H4 (cell line): ENCODE results near the gene CCL20. TPM values are rescaled to one million over a fixed set of nuclear protein-coding genes. Genes with fewer than 3 reads are reported as not detected.
A peak's percentile ranks its signal among the peaks of the same experiment; 100 is the strongest.

Experiments used
- DNase-seq: peaks from one replicate; pipeline ENCODE4 v3.0.0-alpha.2; 2015; ENCODE audit warnings: low spot score
- total RNA-seq: library from RNA; depleted of rRNA; stranded (reverse); fragments of >200 nt; shearing (Covaris generic); gene quantifications from 2 replicates; pipeline ENCODE4 v1.2.3, GENCODE V29; 2014

CCL20 gene
- total RNA-seq, 1 experiment from 2014 or later: not detected

DNA sequence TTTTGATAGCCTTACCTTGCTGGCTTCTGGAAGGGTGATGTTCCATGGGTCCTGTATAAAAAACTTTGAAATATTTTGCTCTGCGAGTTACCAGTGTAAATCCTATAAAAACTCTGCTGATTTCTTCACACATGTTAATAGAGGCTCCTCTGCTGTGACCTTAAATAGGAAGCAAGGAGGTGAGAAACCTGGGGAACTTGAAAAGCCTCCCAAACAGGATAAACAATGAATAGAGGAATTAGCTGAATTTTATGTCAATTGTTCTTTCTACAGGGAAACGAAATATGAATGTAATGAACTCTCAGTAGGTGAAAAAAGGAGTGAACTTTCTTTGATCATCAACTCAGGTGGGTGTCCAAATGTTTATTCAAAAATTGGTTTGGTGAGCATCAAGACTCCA is 10.8 kb upstream of the CCL20 start:
- no peak for DNase-seq

DNA sequence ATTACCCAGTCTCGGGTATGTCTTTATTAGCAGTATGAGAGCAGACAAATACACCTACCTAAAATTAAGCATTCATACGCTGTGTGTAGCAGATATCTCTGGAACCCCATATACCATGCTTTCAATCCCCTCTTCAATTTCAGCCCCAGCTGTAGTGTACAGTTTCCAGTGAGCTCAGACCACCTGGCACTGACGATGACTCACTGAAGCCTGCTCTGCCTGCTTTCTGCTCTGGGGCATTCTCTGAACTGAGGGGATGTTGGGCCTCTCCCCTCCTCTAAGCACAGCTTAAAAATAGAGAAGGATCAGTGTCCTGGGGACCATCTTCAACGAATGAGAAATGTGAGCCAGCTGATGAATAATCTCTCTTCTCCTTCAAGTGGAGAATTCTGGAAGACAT is 8.7 kb upstream of the CCL20 start:
- no peak for DNase-seq

DNA sequence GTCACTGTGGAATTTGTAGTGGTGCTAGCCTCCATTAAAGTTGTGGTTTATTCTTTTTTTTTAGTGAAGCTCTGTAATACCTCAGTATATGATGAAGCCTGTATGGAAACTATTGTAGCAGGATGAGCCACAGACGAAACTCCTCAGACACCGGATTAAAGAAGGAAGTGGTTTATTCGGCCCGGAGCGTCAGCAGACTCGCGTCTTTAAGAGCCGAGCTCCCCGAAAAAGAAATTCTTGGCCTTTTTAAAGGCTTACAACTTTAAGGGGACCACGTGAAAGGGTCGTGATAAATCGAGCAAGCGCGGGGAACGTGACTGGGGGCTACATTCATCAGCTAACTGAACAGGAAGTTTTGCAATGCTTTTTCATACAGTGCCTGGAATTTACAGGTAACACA is 8.1 kb upstream of the CCL20 start:
- no peak for DNase-seq

DNA sequence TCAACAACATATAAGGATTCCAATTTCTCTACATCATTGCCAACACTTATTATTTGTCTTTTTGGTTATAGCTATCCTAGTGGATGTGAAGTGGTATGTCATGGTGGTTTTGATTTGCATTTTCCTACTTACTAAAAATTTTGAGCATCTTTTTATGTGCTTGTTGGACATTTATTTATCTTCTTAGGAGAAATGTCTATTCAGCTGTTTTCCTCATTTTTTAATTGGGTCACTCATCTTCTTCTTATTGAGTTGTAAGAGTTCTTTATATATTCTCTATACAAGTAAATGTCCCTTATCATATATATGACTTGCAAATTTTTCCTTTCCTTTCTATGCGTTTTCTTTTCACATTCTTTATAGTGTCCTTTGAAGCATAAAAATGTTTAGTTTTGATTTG is 4.7 kb upstream of the CCL20 start:
- DNase-seq: no peak

DNA sequence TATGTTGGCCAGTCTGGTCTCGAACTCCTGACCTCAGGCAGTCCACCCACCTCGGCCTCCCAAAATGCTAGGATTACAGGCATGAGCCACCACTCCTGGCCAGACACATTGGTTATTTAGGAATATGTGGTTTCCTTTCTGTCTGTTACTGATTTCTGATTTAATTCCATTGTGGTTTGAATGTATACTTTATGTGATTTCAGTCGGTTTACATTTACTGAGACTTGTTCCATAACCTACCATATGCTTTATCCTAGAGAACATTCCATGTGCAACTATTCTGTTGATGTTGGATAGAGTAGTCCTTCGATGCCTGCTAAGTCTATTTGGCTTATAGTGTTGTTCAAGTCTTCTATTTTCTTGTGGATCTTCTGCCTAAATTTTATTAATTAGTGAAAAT is 1.6 kb upstream of the CCL20 start:
- no peak for DNase-seq

DNA sequence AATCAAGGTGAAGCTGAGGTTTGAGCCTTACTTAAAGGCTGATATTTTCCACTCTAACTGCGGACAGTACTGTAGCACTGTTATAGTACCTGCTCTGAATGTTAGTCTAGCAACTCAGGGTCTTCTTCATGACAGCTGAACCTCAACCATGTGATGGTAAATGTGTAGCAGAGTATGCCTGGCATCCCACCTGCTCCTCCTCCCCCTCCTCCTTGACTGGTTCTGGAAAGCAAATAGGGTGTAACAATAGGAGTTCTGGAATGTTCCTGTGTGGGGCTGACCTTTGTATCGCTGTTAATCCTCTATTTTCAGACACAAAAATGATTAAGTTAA is 447 bp upstream of the CCL20 start:
- DNase-seq: no peak

DNA sequence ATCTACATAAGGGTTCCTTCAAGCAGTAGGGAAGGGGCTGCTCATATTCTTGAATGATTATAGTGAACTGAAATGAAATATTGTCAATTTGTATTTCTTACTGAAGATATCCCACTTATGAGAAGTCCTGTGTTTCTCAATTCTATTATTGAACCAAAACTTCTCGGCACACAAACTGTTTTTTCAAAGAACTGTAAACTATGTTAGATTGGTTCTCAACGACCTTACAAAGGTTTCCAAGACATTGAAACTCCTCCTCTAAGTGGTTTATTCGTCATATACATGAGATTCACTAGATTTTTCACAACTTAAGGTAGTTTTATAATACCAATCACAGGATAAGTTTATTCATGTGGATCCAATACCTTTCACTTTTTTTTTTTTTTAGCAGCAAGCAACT is 1.4 kb downstream of the CCL20 start:
- DNase-seq: no peak

DNA sequence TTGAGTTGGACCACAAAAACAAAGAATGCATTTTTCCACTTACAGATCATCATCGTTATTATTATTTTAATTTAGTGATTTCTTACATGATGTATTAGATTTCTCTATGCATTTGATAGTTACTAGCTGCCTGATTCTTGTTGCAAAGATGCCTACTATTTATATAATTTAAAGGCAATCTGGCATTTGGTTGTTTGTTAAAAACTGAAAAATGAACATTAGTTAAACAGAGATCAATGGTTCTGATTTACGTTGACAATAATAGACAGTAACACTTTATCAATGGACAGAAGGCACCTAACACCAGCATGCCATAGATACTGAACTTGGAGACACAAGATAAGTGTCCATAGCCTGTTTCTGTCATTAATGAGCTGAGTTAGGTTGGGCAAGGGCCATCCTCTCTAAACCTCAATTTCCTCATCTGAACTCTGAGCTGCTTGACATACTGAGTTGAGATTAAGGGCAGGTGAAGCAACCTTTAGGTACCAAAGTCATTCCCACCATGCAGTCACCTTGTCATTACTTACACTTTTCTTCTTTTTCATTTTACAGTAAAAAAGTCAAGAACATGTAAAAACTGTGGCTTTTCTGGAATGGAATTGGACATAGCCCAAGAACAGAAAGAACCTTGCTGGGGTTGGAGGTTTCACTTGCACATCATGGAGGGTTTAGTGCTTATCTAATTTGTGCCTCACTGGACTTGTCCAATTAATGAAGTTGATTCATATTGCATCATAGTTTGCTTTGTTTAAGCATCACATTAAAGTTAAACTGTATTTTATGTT is 3.1 kb downstream of the CCL20 start:
- DNase-seq: no peak

DNA sequence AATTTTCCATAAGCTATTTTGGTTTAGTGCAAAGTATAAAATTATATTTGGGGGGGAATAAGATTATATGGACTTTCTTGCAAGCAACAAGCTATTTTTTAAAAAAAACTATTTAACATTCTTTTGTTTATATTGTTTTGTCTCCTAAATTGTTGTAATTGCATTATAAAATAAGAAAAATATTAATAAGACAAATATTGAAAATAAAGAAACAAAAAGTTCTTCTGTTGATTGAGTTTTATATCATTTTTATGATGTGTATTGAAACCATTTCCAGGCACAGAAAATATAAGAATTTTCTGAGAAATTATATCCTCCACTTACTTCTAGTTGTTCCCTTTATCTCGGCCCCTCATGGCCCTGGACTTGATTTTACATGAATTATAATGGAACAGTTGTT is 3.7 kb downstream of the CCL20 start:
- DNase-seq: no peak

DNA sequence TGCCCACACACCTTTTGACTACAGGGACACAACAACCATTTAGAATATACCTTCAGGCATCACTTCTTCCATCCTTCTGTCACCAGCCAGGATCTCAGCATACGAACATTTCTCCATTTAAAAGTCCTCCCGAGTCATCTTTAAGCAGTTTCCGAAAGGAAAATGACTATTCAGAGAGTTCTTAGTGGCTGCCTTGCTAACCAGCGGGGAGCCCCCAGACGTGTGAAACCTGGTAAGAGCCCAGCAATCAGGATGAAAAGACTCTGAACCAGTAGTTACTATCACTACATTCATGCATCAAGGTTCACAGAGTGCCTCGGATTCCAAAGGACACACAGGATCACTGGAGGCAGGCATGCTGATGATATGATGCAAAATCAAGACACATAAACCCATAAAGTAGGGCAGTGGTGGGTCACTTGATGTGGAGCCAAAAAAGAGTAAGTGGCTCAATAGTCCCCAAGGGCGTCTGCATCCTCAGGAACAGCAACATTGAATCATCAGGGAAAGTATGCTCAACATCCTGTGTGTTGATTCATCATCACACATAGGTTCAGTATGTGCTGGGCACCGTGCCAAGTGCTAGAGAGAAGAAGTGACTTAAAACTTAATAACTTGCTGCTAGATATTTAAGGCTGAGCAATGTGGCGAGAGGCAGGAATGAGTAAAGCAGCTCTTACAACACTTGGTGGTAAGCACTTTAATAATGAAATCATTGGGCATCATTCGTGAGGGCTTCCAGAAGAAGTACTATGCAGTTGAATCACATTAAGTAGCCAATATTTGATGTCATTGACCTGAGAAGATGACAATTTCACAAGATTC is 4.4 kb downstream of the CCL20 start:
- DNase-seq: peak; percentile 99

DNA sequence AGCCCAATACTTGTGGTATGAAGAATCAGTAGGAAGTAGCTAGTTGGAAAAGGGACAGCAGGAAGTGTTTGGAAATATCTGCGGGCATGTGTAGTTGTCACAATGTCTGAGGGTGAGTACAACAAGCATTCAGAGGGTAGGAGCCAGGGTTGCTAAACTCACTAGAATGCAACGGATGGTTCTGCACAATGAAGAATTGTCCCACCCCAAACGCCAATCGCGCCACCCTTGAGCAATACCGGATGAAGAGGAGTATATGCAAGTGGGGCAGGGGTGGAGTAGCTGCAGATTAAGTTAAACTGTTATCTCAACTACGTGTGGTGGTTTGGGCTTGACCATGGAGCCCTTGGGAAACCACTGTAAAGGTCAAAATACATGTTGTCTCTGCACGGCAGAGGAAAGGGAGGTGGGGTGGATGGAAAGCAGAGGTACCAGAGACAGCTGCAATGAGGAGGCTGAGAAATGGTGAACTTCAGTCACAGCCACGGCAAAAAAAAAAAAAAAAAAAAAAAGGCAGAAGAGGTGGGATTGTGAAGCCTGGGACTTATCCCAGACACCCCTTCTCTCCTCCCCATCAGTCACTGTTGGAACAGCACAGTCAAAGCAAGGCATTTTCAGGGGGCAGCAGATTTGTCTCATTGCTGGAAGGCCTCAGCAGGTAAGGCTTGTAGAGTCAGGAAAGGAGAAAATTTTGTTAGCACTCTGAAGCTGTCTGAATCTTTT is 5.2 kb downstream of the CCL20 start:
- no peak for DNase-seq

DNA sequence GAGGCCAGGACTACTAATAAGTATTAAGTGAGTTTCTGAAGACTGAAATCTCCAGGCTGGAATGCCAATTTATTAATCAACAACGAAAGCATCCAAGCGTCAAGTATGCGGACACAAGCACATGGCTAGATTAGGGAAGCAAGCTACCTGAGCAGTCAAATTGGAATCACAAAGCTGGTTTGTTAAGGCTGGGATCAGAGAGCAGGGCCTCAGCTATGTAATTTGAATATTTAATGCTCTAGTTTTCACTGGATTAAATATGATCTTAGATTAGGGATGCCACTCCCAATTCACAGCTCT is 5.7 kb downstream of the CCL20 start:
- no peak for DNase-seq

DNA sequence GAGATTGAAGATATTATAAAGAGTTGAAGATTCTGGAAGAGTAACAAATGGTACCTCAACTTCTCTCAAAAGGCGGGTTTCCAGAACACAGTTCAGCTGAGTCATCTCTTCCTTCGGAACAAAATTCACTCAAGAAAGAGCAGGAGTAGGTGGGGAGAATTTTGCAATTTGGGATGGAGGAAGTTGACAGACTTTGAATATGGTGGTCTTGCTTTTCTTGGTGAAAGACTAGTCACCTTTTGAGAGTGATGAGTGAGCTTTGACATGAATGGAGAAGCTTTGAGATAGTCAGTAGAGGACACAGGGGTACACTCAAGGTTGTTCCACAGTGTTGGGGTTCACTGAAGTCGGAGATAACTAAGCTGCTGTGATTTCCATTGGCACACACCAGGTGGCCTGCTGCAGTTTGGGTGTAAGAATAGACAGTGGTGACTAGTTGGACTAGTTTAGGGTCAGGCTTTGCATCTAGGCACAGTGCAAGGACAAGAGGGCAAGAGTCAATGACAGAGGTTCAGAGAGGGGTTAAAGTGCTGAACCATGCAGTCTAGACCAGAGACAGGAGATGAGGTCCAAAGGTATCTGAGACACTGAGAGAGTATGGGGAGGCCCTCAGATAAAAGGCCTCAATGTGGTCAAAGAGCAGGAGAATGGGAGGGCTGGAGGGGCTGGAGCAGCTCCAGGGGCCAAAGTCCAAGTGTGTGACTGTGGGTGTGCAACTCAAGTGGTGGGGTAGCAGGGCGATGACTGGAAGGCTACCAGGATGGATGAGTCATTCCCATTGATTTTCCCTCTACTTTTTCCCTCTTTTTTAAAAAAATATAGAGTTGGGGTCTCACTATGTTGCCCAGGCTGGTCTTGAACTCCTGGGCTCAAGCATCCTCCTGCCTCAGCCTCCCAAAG is 7.7 kb downstream of the CCL20 start:
- DNase-seq: no peak

DNA sequence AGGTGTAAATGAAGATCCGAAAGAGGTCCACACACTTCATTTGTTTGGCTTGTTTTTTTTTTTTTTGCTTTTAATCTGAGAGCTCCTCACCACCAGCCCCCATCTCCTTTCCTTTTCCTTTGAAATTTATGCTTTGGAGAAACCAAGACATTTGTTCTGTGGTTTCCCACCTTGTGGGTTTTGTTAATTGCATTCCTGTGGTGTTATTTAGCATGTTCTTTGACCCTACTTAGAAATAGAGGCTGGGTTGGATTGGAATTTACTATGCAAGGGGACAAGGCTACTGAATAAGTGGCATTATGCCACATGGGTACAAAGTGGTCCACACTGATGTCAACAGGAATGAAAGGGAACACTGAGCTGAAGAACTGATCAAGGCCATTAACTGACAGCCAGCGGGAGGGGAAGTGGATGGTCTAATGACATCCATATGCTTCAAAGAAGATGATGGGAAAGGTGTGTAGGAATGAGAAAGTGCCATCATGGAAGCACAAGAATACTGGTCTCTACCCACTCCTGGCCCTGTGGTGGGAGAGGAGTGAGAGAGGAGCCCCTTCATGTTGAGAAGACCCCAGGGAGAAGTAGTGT is 8.9 kb downstream of the CCL20 start:
- DNase-seq: peak; percentile 47

DNA sequence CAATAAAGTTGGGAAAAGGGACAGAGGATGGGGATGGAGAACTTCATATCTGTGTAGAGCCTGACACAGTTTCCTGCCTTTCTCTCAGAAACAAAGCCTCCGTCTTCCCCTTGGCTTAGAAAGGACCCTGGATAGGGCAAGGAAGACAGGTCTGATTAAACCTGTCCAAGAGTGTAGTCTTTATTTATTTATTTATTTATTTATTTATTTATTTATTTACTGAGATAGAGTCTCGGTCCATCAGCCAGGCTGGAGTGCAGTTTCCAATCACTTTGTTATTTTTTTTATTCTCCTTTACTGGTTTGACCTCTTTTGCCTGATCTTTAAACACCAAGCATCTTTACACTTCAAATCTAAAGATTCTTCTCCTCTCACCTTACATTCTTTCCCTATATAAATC is 10.3 kb downstream of the CCL20 start:
- DNase-seq: no peak

DNA sequence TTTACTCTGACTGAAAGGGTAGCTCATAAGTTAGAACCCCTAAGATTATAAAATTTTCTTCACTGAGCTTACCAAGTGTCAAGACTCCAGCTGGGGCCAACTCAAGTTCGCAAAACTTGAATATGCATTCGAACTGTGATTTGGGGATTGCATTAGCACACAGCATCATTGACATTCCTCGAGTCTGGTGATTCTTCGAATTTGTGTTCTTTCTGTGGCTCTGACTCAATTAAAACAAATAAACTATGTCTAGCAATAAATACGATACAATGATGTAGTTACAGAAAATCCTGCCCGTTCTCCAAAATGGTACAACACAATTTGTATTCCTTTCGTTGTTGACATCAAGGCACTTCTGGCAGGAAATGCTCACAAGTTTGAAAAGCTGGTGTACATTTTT is 11.1 kb downstream of the CCL20 start:
- no peak for DNase-seq

DNA sequence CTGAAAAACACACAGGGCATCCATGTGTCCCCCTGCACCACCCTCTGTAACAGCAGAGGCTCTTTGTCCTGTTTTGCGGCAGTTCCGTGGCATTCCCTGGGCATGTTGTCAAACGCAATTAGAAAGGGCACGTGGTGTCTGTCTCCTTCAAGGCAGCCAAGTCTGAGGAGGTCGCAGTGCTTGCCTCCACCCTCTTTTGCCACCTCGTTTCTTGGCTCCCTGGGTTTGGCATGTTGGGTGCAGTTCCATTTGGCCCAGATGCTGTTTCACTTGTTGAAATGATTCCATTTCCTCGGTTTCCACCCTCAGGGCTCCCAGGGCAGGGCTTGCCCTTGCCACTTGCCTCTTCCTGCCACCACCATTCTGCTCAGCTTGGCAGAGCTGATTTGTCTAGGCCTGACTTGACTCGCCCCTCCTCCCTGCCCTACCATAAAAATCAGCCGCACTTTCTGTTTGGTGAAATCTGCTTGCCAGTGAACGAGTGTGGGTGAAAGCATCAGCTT is 12.4 kb downstream of the CCL20 start:
- no peak for DNase-seq

DNA sequence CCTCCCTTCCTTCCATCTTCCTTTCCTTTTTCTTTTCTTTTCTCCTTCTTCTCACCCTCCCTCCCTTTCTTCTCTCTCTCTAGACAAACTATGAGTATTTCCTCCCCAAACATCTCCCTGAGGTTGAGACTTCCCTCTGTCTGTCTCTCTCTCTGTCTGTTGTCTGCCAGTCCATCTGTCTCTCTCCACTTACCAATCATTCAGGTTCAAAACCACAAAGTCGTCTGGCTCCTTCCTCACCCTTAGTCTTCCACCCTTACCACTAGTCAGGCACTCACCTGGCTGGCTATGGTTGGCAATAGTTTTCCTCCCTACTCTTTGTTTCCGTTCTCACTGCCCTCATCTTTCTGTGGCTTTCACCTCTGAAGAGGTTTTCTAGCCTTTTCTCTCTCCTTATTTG is 12.9 kb downstream of the CCL20 start:
- no peak for DNase-seq

DNA sequence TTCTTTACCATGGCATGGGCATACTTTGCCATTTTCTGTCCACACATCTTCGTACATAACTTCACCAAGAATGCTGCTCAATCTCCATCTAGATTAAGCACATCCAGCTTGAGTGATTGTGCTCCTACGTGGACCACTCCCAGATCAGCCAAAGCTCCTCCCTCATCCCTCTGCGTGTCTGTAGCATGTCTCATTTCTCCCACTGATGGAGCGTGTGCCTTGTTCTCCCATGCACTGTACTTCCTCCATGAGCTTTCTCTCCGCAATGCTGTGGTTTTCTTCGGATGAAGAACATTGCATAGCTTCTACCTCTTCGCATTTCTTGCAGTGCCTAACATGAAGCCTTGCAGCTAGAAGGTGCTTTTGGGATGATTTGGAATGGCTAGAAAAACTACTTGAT is 13.5 kb downstream of the CCL20 start:
- no peak for DNase-seq

DNA sequence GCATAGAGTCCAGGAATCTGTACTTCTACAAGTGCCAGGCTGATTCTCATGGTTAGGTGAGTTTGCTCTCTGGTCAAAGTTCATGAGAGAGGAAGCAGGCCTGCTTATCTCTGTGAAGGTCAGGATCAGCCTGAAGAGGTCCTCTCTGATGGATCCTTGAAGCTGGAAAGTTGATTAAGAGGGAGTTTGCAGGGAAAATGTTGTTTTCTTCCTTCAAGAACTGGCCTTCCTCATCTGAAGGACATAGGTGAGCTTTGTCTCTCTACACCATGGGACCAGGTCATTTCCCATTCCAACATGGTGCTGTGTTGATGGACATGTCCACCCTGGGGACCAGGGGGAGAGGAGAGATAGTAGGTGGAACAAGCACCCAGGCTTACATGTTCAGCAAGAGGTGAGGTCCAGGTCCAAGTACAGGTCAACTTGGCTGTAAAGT is 14.9 kb downstream of the CCL20 start:
- DNase-seq: no peak

DNA sequence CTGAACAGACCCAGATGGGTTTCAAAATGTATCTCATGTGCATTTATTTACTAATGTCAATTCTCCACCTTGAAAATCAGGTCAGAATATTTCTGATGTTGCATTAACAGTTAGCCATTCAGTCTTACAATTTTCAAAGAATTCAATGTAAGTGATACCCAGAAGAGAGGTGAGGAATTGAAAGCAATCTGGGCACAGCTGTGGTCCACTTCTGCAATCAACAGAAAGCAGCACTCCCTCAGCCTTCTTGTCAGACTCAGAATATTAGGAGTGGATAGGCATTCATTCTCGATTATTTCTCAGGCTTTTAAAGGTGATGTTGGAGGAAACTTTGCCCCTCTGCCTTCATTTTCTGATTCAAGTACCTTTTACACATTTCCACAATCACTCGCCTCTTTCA is 15.7 kb downstream of the CCL20 start:
- no peak for DNase-seq
